Esophagus muscularis mucosa (tissue), 4 donors: ENCODE data around the gene MMP24. TPM values are rescaled to one million over a fixed set of nuclear protein-coding genes. Genes with fewer than 3 reads are reported as not detected.
A peak's percentile ranks its signal among the peaks of the same experiment; 100 is the strongest.

Source experiments
- DNase-seq: peaks from one replicate; pipeline ENCODE4 v3.0.0-alpha.2; 2017; ENCODE audit errors: extremely low spot score
- H3K27ac ChIP-seq, 4 donors: fragments of 200-600 bp; sonication (generic); replicated peaks in 1 of 4; 1 replicate in 3 of 4; 2 replicates in 1 of 4; pipeline ENCODE4 v1.5.1; 2016 to 2019; ENCODE audit warnings: mild to moderate bottlenecking in 1 of 4
- H3K27me3 ChIP-seq, 4 donors: fragments of 200-600 bp; sonication (generic); one replicate each; pipeline versions ENCODE4 v1.5.1 to v1.6.0; 2016 to 2019
- H3K36me3 ChIP-seq, 4 donors: fragments of 200-600 bp; sonication (generic); one replicate each; pipeline ENCODE4 v1.5.1; 2016 to 2019
- H3K4me1 ChIP-seq, 4 donors: fragments of 200-600 bp; sonication (generic); one replicate each; pipeline ENCODE4 v1.5.1; 2016 to 2019
- H3K4me3 ChIP-seq, 4 donors: fragments of 200-600 bp; sonication (generic); 1 replicate in 2 of 4; 2 replicates in 2 of 4; pipeline ENCODE4 v1.5.1; 2016 to 2019; ENCODE audit warnings: mild to moderate bottlenecking in 4 of 4, moderate library complexity in 1 of 4
- H3K9me3 ChIP-seq, 4 donors: fragments of 200-600 bp; sonication (generic); 1 replicate in 3 of 4; 2 replicates in 1 of 4; pipeline ENCODE4 v1.5.1; 2016 to 2019
- CTCF ChIP-seq, 3 experiments: fragments of 200-600 bp in 2 of 3; fragments of 450-650 bp in 1 of 3; sonication (generic) in 2 of 3; IDR thresholded peaks; one replicate each; pipeline ENCODE4 v1.5.1; 2017 to 2019; ENCODE audit warnings: antibody characterized with exemption in 3 of 3, mild to moderate bottlenecking in 2 of 3, moderate library complexity in 1 of 3
- EP300 ChIP-seq: sonication (generic); formaldehyde crosslinking; IDR thresholded peaks from one replicate; pipeline ENCODE4 v1.6.1; 2017; ENCODE audit warnings: antibody characterized with exemption
- POLR2A ChIP-seq: fragments of 450-650 bp; IDR thresholded peaks from one replicate; pipeline ENCODE4 v1.6.1; 2017; ENCODE audit warnings: antibody characterized with exemption, moderate library complexity, mild to moderate bottlenecking, low read depth
- POLR2AphosphoS5 ChIP-seq, 2 donors: sonication (generic); formaldehyde crosslinking; IDR thresholded peaks; one replicate each; pipeline ENCODE4 v1.6.1; 2017; ENCODE audit warnings: antibody characterized with exemption in 2 of 2
- WGBS: methylation state at CpG from one replicate; pipeline ENCODE4 v1.1.5; 2018; 5-methylcytosine and 5-hydroxymethylcytosine counted together
- intact Hi-C: fragments of 100-400 bp; cut with DNase I; formaldehyde crosslinking; loops from one replicate; pipeline ENCODE4 v1.15.1; 2023
- total RNA-seq, 4 donors: library from RNA; depleted of rRNA; stranded (reverse); fragments of >200 nt; gene quantifications; one replicate each; pipeline versions ENCODE4 v1.1.0 to v1.2.1, GENCODE V29; 2016

Gene MMP24
- total RNA-seq, 4 donors from 2014 or later, result 0.83 to 4.0 (median 2.0) TPM

- intact Hi-C loops, result no loop called here
- 39% methylated on average over 9 of the region's 9 CpGs for WGBS
- Histone ChIP-seq H3K4me1 (peaks cover 12 to 16% (median 13%) of the 10 kb centered on the region in 4 donors), H3K9me3 (no peaks in the 10 kb centered on the region), H3K27ac (no peak overlapping the region), H3K36me3 (no peaks in the 10 kb centered on the region), H3K27me3 (no peaks in the 10 kb centered on the region), H3K4me3 (peak overlapping the region in 1 of 4 donors; percentile 33)
- DNase-seq, result no peak
- TF ChIP-seq POLR2AphosphoS5 (IDR thresholded peaks at IDR 0.05), result peak in 1 of 2 donors; percentile 8
- no peak for TF ChIP-seq CTCF (IDR thresholded peaks at IDR 0.05)
- TF ChIP-seq POLR2A, result no peak
- TF ChIP-seq EP300, result no peak
Observed at GRCh38 chr20:35225319-35226125, 968 bp upstream of the MMP24 start.

- Histone ChIP-seq H3K9me3 (no peaks in the 10 kb centered on the region), H3K36me3 (peaks cover 0 to 5% (median 0%) of the 10 kb centered on the region in 4 donors), H3K4me1 (peaks cover 12 to 16% (median 13%) of the 10 kb centered on the region in 4 donors), H3K27ac (no peak overlapping the region), H3K4me3 (peak overlapping the region; percentile 35 to 57 (median 42)), H3K27me3 (no peaks in the 10 kb centered on the region)
- intact Hi-C loops, result no loop called here
- DNase-seq, result no peak
- TF ChIP-seq EP300 (no peak), CTCF (IDR thresholded peaks at IDR 0.05) (no peak), POLR2A (no peak)
- 13% methylated on average over 32 of the region's 74 CpGs for WGBS
Observed at GRCh38 chr20:35226884-35227681, 593 bp downstream of the MMP24 start.

GRCh38 chr20:35232575-35232974, 6.1 kb downstream of the MMP24 start:
- intact Hi-C loops, result no loop called here
- no peak overlapping the region for H3K4me3 ChIP-seq

GRCh38 chr20:35235881-35236280, 9.4 kb downstream of the MMP24 start:
- no peaks in the 10 kb centered on the region for H3K27me3 ChIP-seq
- WGBS, result 88% methylated on average over 4 of the region's 6 CpGs
- no peak for DNase-seq
- peaks cover 0 to 41% (median 12%) of the 10 kb centered on the region in 4 donors for H3K36me3 ChIP-seq
- H3K27ac ChIP-seq, result no peak overlapping the region
- H3K9me3 ChIP-seq, result no peaks in the 10 kb centered on the region
- no peaks in the 10 kb centered on the region for H3K4me1 ChIP-seq
- H3K4me3 ChIP-seq, result no peak overlapping the region
- TF ChIP-seq POLR2A, result no peak
- no peak for TF ChIP-seq EP300
- TF ChIP-seq CTCF (IDR thresholded peaks at IDR 0.05), result no peak
- no peak for TF ChIP-seq POLR2AphosphoS5 (IDR thresholded peaks at IDR 0.05)
- intact Hi-C loops, result no loop called here

More at GRCh38 chr20:35232575-35232974, 6.1 kb downstream of the MMP24 start:
- Histone ChIP-seq H3K27me3 (no peaks in the 10 kb centered on the region), H3K36me3 (peaks cover 0 to 34% (median 12%) of the 10 kb centered on the region in 4 donors), H3K27ac (no peak overlapping the region), H3K4me1 (peaks cover 0 to 2% (median under 1%) of the 10 kb centered on the region in 4 donors), H3K9me3 (no peaks in the 10 kb centered on the region)
- 86% methylated on average over 2 of the region's 2 CpGs for WGBS
- no peak for DNase-seq
- TF ChIP-seq CTCF (IDR thresholded peaks at IDR 0.05), result no peak
- TF ChIP-seq POLR2A, result no peak
- TF ChIP-seq EP300, result no peak
- no peak for TF ChIP-seq POLR2AphosphoS5 (IDR thresholded peaks at IDR 0.05)
